Mesothelial cell of epicardium (in vitro differentiated cells): ENCODE data around the gene TMEM161A. TPM values are rescaled to one million over a fixed set of nuclear protein-coding genes. Genes with fewer than 3 reads are reported as not detected.

Source experiments
- DNase-seq, 2 experiments: peaks; one replicate each; pipeline ENCODE4 v3.0.0; 2021; ENCODE audit warnings: low spot score in 2 of 2; ENCODE audit not compliant: unreplicated experiment in 2 of 2
- H3K27ac Mint-ChIP-seq: 2 replicates; pipeline ENCODE4 v1.8.0; 2021; ENCODE audit warnings: mixed read lengths
- H3K27me3 Mint-ChIP-seq: 2 replicates; pipeline ENCODE4 v1.8.0; 2021; ENCODE audit warnings: low read depth, mixed read lengths
- H3K36me3 Mint-ChIP-seq: 2 replicates; pipeline ENCODE4 v1.8.0; 2021; ENCODE audit warnings: mixed read lengths
- H3K4me1 Mint-ChIP-seq: 2 replicates; pipeline ENCODE4 v1.8.0; 2021; ENCODE audit warnings: mixed read lengths
- H3K4me3 Mint-ChIP-seq: 2 replicates; pipeline ENCODE4 v1.8.0; 2021; ENCODE audit warnings: mild to moderate bottlenecking, moderate library complexity, mixed read lengths
- H3K9me3 Mint-ChIP-seq: 2 replicates; pipeline ENCODE4 v1.8.0; 2021; ENCODE audit warnings: mixed read lengths
- CTCF ChIP-seq: fragments of 200-600 bp; sonication (generic); IDR thresholded peaks from one replicate; pipeline ENCODE4 v1.5.0; 2021; ENCODE audit warnings: antibody characterized with exemption; ENCODE audit not compliant: unreplicated experiment
- total RNA-seq: library from RNA; stranded (reverse); gene quantifications from 3 replicates; pipeline ENCODE4 v1.2.1, GENCODE V29; 2021

The TMEM161A gene
- total RNA-seq, 1 donor from 2014 or later: 45.5 TPM

GRCh38 chr19:19101540-19101939, 36.7 kb downstream of the TMEM161A start:
- peaks cover 19% of the 10 kb centered on the region for H3K4me1 Mint-ChIP-seq
- H3K27ac Mint-ChIP-seq: no peak overlapping the region
- H3K9me3 Mint-ChIP-seq: no peaks in the 10 kb centered on the region
- peaks cover 10% of the 10 kb centered on the region for H3K36me3 Mint-ChIP-seq
- TF ChIP-seq CTCF: no peak
- DNase-seq: no peak
- no peak overlapping the region for H3K4me3 Mint-ChIP-seq
- no peaks in the 10 kb centered on the region for H3K27me3 Mint-ChIP-seq

DNA sequence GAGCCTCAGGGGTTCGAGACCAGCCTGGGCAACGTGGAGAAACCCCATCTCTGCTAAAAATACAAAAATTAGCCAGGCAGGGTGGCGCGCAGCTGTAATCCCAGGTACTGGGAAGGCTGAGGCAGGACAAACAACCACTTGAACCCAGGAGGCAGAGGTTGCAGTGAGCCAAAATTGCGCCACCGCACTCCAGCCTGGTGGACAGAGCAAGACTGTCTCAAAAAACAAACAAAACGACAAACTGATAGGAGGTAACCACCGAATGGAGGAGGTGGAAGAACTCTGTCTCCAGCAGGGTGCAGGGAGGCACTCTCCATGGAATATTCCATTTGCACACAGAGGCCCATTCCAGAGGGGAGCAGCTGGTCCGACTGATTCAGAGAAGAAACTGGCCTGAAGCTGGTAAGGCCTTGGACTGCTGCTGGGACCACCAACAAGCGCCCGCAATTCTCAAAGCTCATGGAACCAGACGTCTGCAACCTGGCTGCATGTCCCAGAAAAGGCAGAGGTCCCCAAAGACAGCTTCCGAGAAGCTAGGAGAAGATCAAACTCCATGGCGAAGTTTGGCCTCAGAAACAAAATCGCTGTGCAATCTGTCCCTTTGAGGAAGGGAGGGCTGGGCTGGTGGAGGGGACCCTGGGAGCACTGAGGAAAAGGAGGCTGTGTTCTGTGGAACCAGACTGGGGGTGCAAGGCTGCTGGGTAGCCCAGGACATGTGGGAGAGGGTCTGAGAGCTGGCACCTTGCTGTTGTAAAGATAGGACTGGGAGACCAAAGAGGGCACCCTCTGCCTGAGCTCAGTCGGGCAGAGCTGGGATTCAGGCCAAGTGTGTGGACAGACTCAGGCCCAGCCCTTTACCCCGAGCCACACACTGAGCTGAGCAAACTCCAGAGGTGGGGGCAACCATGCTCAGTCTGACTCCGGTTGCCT, 39.3 kb downstream of the TMEM161A start:
- no peaks in the 10 kb centered on the region for H3K9me3 Mint-ChIP-seq
- peaks cover 3% of the 10 kb centered on the region for H3K4me1 Mint-ChIP-seq
- no peak for DNase-seq
- no peaks in the 10 kb centered on the region for H3K27me3 Mint-ChIP-seq
- no peak for TF ChIP-seq CTCF
- H3K36me3 Mint-ChIP-seq: peaks cover 10% of the 10 kb centered on the region
- no peak overlapping the region for H3K27ac Mint-ChIP-seq
- no peak overlapping the region for H3K4me3 Mint-ChIP-seq

- Mint-ChIP-seq H3K4me3 (no peak overlapping the region), H3K4me1 (peaks cover 3% of the 10 kb centered on the region), H3K36me3 (peaks cover 10% of the 10 kb centered on the region), H3K9me3 (no peaks in the 10 kb centered on the region), H3K27me3 (no peaks in the 10 kb centered on the region), H3K27ac (no peak overlapping the region)
- TF ChIP-seq CTCF: no peak
- DNase-seq: no peak
Measured at GRCh38 chr19:19098084-19098702, 40.1 kb downstream of the TMEM161A start.

GRCh38 chr19:19096641-19097627, 41.3 kb downstream of the TMEM161A start:
- H3K4me1 Mint-ChIP-seq: peaks cover 3% of the 10 kb centered on the region
- H3K27ac Mint-ChIP-seq: no peak overlapping the region

More at GRCh38 chr19:19096641-19097627, 41.3 kb downstream of the TMEM161A start:
- no peaks in the 10 kb centered on the region for H3K27me3 Mint-ChIP-seq
- TF ChIP-seq CTCF: no peak
- no peak for DNase-seq
- no peak overlapping the region for H3K4me3 Mint-ChIP-seq
- no peaks in the 10 kb centered on the region for H3K9me3 Mint-ChIP-seq
- H3K36me3 Mint-ChIP-seq: peaks cover 10% of the 10 kb centered on the region
